HG03135 (cell line): ENCODE data around the gene IMPACT.

Experiments
- ATAC-seq: cut with Tn5 transposase; IDR thresholded peaks from one replicate; pipeline ENCODE4 v1.9.1; 2021; ENCODE audit warnings: mild to moderate bottlenecking, moderate library complexity; ENCODE audit not compliant: unreplicated experiment

Gene IMPACT

GRCh38 chr18:24426398-24427294, at the start of gene IMPACT:
IMPACT (plus strand) TSS chr18:24426670; CDS start chr18:24426757, 87 bp downstream.
- ATAC-seq: peak; percentile 85

DNA sequence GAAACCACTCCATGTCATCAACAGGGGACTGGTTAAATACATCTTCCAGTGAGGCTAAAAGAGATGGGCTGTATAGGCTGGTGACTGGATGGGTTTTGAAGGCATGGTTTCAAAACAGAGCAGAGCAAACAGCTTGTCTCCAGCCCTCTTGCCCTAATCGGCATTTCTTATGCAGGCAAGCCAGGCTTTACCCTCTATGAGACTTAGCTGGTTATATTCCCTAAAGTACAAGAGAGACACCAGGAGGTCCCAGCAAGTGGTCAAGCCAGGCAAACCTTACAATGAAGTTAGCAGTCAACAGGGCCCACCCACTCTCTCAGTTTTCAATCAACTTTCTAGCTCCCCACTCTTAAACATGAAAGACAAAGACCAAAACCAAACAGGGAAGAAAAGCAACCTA, 47.9 kb upstream of the IMPACT start:
- no peak for ATAC-seq

DNA sequence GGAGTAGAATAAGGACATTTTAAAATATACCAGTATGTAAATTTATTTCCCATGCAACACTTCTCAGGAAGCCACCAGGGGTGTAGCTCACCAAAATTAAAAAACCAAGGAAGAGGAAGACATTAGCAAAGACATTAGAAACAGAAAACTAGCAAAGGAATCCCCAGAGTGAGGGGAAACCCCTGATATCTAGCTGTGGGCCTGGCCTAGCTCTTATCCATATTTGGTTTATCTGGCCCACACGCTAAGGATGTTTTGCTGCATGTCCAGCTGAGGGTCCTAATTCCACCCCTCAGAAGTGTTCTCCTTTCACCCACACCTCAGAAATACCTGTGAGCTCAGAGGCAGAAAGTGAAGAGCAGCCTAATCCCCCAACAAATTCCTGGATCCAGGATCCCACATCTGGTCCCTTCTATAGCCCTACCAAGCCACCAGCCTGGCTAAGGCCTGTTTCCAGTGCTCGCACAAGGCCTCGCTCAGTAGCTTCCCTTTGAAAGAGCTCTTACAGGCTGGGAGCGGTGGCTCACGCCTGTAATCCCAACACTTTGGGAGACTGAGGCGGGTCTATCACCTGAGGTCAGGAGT, 46.2 kb upstream of the IMPACT start:
- ATAC-seq: no peak

- no peak for ATAC-seq
Measured at GRCh38 chr18:24381126-24381525, 45.3 kb upstream of the IMPACT start.

GRCh38 chr18:24386681-24387080, 39.8 kb upstream of the IMPACT start:
- ATAC-seq: no peak

- ATAC-seq: no peak
Measured at GRCh38 chr18:24388957-24389356, 37.5 kb upstream of the IMPACT start.

DNA sequence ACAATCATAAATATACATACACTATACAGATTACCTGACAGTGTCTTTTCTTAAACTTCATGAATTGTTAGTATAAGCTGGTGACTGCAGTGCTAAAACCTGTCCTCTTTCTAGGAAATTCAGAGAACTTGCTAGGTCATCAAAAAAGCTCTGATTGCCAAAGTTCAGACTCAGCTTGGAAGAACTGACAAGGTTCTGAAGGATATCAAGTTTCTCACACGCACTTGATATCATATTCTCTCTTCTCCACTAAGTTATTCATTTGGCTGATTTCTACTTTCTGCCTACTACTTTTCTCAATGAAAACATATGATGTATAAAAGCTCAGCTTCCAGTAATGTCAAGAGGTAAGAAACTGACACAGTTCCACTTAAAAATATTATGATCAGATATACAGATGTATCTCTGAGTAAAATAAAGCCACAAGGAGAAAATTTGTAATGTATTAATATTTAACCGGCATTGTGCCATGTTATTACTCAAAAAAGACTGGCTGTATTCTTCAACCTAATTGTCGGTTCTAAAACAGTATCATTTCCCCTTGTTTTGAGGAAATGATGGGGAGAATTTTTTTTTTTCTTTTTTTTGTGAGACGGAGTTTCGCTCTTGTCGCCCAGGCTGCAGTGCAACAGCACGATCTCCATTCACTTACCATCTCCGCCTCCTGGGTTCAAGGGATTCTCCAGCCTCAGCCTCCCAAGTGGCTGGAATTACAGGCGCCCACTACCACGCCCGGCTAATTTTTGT, 31.2 kb upstream of the IMPACT start:
- no peak for ATAC-seq

DNA sequence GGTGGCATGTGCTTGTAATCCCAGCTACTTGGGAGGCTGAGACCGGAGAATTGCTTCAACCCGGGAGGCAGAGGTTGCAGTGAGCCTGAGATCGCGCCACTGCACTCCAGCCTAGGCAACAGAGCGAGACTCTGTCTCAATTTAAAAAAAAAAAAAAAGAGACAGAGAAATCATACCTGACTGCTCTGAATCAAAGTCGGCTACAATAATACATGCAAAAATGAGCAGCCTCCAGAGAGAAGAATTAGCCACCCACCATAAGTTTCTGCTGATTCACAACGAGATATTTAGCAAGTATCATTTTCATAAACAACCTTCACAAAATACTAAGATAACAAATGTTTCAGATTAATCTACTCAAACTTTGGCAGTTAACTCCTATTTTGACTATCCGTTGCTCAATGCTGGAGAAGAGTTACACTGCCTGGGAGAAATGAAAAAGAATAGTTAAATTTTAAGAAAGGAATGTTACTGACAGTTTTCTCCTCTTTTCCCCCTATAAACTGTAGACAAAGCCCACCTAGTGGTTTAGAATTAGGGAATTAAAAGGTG, 30.3 kb upstream of the IMPACT start:
- ATAC-seq: no peak

DNA sequence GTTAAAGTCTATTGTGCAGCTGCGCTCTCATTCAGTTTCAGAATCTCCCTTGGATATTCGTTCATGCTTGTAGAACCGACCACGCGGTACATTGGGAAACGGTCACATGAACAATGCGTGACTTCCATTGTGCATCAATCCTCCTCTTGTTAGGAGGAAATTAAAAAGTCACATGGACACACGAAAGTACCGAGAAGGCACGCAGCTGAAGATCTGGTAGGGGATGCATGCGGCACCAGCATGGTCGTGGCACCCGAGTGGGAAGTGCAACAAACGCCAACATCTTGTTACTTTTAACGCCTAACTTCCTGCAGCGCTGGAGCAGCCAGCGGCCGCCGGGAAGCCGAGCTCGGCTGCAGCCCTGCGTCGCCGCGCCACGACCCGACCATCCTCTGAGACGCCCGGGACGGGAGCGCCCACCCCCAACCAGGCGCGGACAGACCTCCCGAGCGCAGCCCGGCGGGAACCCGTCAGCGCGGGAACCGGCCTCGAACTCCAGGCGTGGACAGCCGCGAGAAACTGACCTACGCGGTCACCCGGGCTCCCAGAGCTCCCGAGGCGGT, 29.3 kb upstream of the IMPACT start:
- no peak for ATAC-seq

DNA sequence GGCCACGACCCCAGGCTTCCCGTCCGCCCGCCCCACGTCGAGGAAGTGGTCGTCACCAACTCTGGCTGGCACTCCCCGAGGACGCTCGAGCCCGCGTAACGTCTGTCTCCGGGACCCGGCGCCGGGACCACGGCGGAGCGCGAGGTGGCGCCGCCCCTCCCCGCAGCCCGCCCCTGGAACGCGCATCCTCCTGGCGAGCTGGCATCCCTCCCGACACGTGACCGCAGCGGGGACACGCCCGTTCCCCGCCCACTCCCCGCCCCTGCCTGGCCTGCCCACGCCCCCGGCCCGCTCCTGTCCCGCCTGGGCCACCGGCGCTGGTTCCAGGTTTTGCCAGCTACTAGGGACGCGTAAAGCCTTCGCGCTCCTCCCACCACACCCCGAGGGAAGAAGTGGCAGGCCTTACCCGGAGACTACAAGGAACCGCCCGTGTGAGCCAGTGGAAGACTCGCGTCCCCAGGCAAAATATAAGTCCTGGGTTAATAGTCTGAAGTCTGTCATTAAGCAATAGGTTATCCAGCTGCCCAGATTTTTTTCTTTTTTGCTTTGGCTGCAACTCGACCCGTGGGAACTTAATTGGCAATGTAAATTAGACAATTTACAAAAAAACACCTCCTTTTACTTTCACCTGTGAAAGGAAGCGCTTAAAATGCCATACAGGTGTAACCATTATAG, 28.6 kb upstream of the IMPACT start, which contains the start of gene OSBPL1A:
Gene OSBPL1A (minus strand): TSS at position 131 of the 675 bp plus-strand sequence. CDS start 20,291 bp downstream, outside the sequence.
- ATAC-seq: no peak

DNA sequence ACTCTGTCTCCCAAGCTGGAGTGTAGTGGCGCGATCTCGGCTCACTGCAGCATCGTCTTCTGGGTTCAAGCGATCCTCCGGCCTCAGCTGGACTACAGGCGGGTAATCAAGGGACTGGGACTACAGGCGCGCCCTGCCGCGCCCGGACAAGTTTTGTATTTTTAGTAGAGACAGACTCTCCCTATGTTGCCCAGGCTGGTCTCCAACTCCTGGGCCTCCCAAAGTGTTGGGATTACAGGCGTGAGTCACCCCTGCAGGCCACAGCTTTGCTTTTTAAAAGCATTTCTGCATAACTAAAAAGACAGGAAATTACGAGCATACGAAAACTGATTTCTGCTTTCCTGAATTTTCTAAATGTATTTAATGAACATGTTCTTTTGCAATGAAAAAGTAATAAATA, 27.9 kb upstream of the IMPACT start:
- no peak for ATAC-seq

DNA sequence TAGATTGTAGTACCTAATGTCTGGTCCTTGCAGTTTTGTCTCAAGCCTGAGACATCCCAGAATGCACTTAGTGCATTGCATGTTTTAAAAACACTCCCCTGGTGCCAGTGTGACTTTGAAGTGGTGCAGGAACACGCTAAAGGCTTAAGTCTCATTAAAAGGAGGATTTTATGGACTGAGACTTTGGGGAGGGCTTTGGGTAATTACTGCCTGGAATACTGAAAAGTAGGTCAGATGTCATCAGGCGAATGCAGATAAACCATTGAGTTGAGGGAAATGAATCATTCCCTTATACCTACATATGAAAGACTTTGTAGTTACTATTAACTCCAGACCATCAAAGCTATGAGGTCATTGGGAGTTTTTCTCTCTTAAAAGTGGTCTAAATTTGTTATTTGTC, 25.9 kb upstream of the IMPACT start:
- ATAC-seq: no peak

GRCh38 chr18:24402209-24402785, 24.2 kb upstream of the IMPACT start:
- no peak for ATAC-seq

GRCh38 chr18:24403076-24403475, 23.4 kb upstream of the IMPACT start:
- no peak for ATAC-seq

GRCh38 chr18:24404591-24404990, 21.9 kb upstream of the IMPACT start:
- no peak for ATAC-seq

DNA sequence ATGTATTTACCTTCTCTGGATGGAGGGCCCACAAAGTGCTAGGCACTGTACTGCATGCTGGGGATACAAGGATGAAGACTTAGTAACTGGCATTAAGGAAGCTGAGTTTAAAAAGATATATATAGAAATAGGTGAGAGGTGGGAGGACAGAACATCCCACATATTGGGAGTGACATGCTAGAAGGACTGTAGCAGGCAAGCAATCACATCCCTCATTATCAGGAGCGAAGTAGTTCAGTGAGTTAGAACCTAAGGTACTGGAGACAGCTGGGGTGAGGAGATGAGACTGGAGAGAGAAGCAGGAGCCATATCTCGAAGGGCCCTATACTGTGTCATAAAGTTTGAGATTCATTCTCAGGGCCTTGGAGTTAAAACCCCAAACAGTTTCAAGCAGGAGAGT, 18.0 kb upstream of the IMPACT start:
- ATAC-seq: no peak

DNA sequence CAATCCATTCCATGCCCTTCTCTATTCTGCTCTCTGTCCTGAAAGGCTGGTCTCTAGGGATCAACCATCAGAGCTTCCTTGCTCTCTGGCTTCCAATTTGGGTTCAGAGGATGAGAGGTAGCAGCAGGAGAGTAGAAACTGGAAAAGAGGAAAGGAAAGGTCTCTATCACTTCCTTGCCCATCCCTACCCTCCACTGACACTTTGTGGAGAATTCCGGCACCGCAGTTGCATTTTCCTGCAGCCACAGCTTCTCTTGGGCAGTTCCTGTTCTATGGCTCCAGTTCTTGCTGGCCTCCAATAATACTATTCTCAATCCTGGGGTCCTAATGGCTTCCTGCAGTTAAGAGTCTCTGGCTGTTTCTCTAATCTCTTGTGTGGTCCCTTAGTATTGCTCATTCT, 13.3 kb upstream of the IMPACT start:
- ATAC-seq: no peak

GRCh38 chr18:24414349-24415003, 12.0 kb upstream of the IMPACT start:
- no peak for ATAC-seq

GRCh38 chr18:24417480-24417879, 9.0 kb upstream of the IMPACT start:
- ATAC-seq: no peak

- no peak for ATAC-seq
Measured at GRCh38 chr18:24420551-24420950, 5.9 kb upstream of the IMPACT start.
